Measurements from ENCODE around the gene VLDLR. TPM values are rescaled to one million over a fixed set of nuclear protein-coding genes. Genes with fewer than 3 reads are reported as not detected.

The VLDLR gene
- 5.0 and 7.2 TPM in 2 replicates for total RNA-seq (2022)
- Bru-seq, nascent RNA: percentile 44 among the genes with signal in this experiment
- BruChase-seq, experiment 1, labeled RNA remaining after a 6-hour chase: percentile 58 among the genes with signal in this experiment
- percentile 43 among the genes with signal in this experiment for BruChase-seq, experiment 2, labeled RNA remaining after a 2-hour chase
- long read RNA-seq, full-length matches to known transcripts: 4 of 10 reads
- long read RNA-seq, partial matches to known transcripts: 2 of 10 reads
- long read RNA-seq, other reads (novel, unspliced or antisense): 4 of 10 reads

DNA sequence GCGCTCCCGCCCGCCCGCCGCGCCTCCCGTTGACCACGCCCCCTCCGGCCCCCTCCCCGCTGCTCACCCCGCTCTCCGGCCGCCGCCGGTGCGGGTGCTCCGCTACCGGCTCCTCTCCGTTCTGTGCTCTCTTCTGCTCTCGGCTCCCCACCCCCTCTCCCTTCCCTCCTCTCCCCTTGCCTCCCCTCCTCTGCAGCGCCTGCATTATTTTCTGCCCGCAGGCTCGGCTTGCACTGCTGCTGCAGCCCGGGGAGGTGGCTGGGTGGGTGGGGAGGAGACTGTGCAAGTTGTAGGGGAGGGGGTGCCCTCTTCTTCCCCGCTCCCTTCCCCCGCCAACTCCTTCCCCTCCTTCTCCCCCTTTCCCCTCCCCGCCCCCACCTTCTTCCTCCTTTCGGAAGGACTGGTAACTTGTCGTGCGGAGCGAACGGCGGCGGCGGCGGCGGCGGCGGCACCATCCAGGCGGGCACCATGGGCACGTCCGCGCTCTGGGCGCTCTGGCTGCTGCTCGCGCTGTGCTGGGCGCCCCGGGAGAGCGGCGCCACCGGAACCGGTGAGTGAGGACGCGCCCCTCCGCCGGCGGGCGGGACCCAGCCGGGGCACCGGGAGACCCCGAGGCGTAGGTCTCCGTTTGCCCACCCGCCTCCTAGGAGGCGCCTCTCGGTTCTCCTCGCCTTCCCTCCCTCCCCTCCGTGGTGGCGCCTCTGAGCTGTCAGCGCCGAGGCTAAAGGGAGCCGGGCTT lies at the start of gene VLDLR:
VLDLR (plus strand) TSS at position 66 of the 739 bp plus-strand sequence; CDS start at position 469, 403 bp downstream.
- ChIA-PET CTCF (no interaction called here), POLR2A (interaction anchor here (0.6 to 0.7 kb wide), 2 partner anchors 204 to 222 kb away, joined by 4 read pairs; partner anchors contain the start of gene PUM3)
- Mint-ChIP-seq H3K27me3 (ENCODE audit: insufficient read depth, unreplicated experiment) (no peaks in the 10 kb centered on the region), H3K27ac (ENCODE audit: low read depth, unreplicated experiment) (peak within 1 kb of the TSS; percentile 77), H3K9me3 (ENCODE audit: unreplicated experiment) (no peaks in the 10 kb centered on the region), H3K36me3 (ENCODE audit: insufficient read depth, unreplicated experiment) (no peaks in the 10 kb centered on the region), H3K4me1 (ENCODE audit: insufficient read depth, unreplicated experiment) (peaks cover 5% of the 10 kb centered on the region), H3K4me3 (ENCODE audit: unreplicated experiment) (peak within 1 kb of the TSS; percentile 75)
- TF ChIP-seq, protein P1, sequence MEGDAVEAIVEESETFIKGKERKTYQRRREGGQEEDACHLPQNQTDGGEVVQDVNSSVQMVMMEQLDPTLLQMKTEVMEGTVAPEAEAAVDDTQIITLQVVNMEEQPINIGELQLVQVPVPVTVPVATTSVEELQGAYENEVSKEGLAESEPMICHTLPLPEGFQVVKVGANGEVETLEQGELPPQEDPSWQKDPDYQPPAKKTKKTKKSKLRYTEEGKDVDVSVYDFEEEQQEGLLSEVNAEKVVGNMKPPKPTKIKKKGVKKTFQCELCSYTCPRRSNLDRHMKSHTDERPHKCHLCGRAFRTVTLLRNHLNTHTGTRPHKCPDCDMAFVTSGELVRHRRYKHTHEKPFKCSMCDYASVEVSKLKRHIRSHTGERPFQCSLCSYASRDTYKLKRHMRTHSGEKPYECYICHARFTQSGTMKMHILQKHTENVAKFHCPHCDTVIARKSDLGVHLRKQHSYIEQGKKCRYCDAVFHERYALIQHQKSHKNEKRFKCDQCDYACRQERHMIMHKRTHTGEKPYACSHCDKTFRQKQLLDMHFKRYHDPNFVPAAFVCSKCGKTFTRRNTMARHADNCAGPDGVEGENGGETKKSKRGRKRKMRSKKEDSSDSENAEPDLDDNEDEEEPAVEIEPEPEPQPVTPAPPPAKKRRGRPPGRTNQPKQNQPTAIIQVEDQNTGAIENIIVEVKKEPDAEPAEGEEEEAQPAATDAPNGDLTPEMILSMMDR (IDR thresholded peaks at IDR 0.05; ENCODE audit: unreplicated experiment): no peak
- intact Hi-C loops (cut with micrococcal nuclease): loop anchor here (1.0 to 10.0 kb wide), 4 partner anchors 65 to 223 kb away; partner anchors contain the start of gene PUM3
- peak; percentile 42 for DNase-seq (ENCODE audit: unreplicated experiment)
- BruUV-seq (replicated peaks): no TSS peak

DNA sequence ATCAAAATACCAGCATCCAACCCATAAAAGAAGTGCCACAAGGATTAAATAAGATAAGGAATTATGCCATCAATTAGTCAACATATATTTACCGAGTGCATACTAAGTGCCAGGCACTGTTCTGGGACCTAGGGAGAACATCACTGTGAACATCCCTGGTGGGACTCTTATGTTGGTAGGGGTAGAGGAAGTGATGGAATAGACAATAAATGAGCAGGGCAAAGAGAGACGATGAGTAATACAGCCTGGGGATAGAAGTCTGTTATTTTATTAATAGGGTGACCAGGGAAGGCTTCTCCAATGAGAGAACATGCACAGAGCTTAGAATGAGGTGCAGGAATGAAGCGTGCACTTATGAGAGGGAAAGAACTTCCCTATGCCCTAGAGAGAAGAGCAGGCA lies 47.4 kb upstream of the VLDLR start:
- TF ChIP-seq, protein P1 (IDR thresholded peaks at IDR 0.05; ENCODE audit: unreplicated experiment): no peak
- ChIA-PET CTCF (no interaction called here), POLR2A (no interaction called here)
- no TSS peak for BruUV-seq (replicated peaks)
- H3K36me3 Mint-ChIP-seq (ENCODE audit: insufficient read depth, unreplicated experiment): no peaks in the 10 kb centered on the region
- no peak overlapping the region for H3K27ac Mint-ChIP-seq (ENCODE audit: low read depth, unreplicated experiment)
- intact Hi-C loops (cut with micrococcal nuclease): no loop called here
- no peak overlapping the region for H3K4me3 Mint-ChIP-seq (ENCODE audit: unreplicated experiment)
- DNase-seq (ENCODE audit: unreplicated experiment): no peak
- peaks cover 22% of the 10 kb centered on the region for H3K4me1 Mint-ChIP-seq (ENCODE audit: insufficient read depth, unreplicated experiment)
- H3K27me3 Mint-ChIP-seq (ENCODE audit: insufficient read depth, unreplicated experiment): no peaks in the 10 kb centered on the region
- no peaks in the 10 kb centered on the region for H3K9me3 Mint-ChIP-seq (ENCODE audit: unreplicated experiment)

DNA sequence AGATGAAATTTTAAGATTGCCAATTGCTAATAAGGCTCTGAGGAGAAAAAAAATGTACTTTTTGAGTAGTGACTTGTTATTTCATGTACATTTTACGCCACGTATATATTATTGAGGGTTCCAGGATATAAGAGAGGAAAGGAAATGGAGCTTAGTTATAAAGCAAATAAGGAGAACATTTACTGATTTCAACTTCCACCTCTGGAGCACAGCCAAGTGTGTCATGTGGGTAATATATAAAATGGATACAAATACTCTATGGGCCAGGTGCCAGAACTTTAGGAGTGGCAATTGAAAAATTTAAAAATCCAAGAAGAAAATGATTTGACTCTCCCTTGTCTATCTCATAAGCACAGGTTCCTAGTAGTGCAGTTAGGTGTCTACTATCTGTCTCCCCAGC lies 45.0 kb upstream of the VLDLR start:
- DNase-seq (ENCODE audit: unreplicated experiment): peak; percentile 25
- ChIA-PET CTCF (interaction anchor here (0.7 kb wide), 1 partner anchor 27 kb away, joined by 3 read pairs; no protein-coding TSS in a partner anchor), POLR2A (interaction anchor here (1.4 kb wide), 1 partner anchor 9 kb away, joined by 4 read pairs; no protein-coding TSS in a partner anchor)
- Mint-ChIP-seq H3K9me3 (ENCODE audit: unreplicated experiment) (no peaks in the 10 kb centered on the region), H3K27ac (ENCODE audit: low read depth, unreplicated experiment) (no peak overlapping the region), H3K4me3 (ENCODE audit: unreplicated experiment) (no peak overlapping the region), H3K27me3 (ENCODE audit: insufficient read depth, unreplicated experiment) (no peaks in the 10 kb centered on the region), H3K4me1 (ENCODE audit: insufficient read depth, unreplicated experiment) (peaks cover 10% of the 10 kb centered on the region), H3K36me3 (ENCODE audit: insufficient read depth, unreplicated experiment) (no peaks in the 10 kb centered on the region)
- no TSS peak for BruUV-seq (replicated peaks)
- intact Hi-C loops (cut with micrococcal nuclease): no loop called here
- TF ChIP-seq, protein P1 (IDR thresholded peaks at IDR 0.05; ENCODE audit: unreplicated experiment): no peak

All from MCF 10A (cell line).